Measurements from ENCODE around the gene EIF4E3. TPM values are rescaled to one million over a fixed set of nuclear protein-coding genes. Genes with fewer than 3 reads are reported as not detected.

The EIF4E3 gene
- total and polyA plus RNA-seq, 7 experiments from 2014 or later = 17.7 to 72.8 (median 35.3) TPM

GRCh38 chr3:71671216-71671845 lies 53.9 kb downstream of the EIF4E3 start:
- H3K27me3 Mint-ChIP-seq = no peaks in the 10 kb centered on the region
- Histone ChIP-seq H3K36me3 (ENCODE audit: control insufficient read depth in 2 of 3, insufficient read depth in 3 of 3, low read length in 3 of 3) (no peaks in the 10 kb centered on the region), H3K9me3 (ENCODE audit: control insufficient read depth in 2 of 3, low read length in 3 of 3) (no peaks in the 10 kb centered on the region), H3K4me1 (ENCODE audit: control insufficient read depth in 2 of 2, insufficient read depth in 2 of 2, low read length in 2 of 2) (no peaks in the 10 kb centered on the region), H3K27me3 (ENCODE audit: control insufficient read depth in 2 of 2, insufficient read depth in 2 of 2, low read length in 2 of 2) (no peaks in the 10 kb centered on the region), H3K4me3 (ENCODE audit: low read length) (no peak overlapping the region), H3K27ac (ENCODE audit: low read depth, low read length) (no peak overlapping the region)
- H3K4me3 Mint-ChIP-seq = no peak overlapping the region
- intact Hi-C loops (cut with micrococcal nuclease) = no loop called here
- CTCF ChIA-PET = interaction anchor here (1.0 kb wide), 1 partner anchor 10 kb away, joined by 3 read pairs; no protein-coding TSS in a partner anchor
- peaks cover 4 to 34% (median 28%) of the 10 kb centered on the region in 5 donors for H3K36me3 Mint-ChIP-seq
- ATAC-seq (no peak), DNase-seq (no peak)
- POLR2A ChIA-PET = no interaction called here
- peaks cover 0 to 13% (median 6%) of the 10 kb centered on the region in 7 donors for H3K4me1 Mint-ChIP-seq
- H3K27ac Mint-ChIP-seq = peak overlapping the region in 1 of 9 donors; percentile 8
- H3K9me3 Mint-ChIP-seq = peaks cover 0 to 19% (median 1%) of the 10 kb centered on the region in 11 donors

DNA sequence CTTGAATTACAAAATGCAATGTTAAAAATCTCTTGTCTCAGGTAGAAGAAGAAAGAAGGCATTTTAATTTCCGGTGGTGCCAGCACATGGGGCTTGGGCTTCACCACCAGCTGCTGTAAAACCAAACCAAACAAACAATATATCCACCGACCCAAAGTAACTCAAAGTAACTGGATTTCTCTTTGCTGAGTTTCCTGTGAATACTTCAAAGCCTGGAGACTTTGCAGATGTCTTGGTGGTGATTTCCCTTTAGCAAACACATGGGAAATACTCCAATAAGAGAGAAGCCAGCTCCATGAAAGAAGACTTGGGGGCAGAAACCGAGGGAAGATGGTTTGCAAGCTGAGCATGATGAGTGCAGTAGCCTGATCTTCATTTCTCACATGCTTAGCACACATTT lies 62.6 kb downstream of the EIF4E3 start:
- peak; percentile 67 for ATAC-seq

DNA sequence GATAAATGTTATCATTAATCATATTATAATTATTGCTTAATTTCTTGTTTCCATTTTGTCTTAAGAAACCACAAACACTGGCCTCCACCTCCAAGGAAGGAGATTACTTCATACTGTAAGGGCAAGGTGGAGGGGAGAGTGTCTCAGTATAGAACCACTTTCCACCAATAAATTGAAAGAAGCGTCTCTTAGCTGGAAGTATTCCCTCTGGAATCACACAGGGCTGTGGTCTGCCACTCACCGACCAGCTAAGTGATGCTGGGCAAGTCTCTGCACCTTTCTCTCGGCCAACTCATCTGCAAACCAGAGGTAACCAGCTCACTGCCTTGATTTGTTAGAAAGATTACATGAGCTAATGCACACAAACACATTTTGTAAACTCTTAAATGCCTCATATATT lies 63.1 kb downstream of the EIF4E3 start:
- no peaks in the 10 kb centered on the region for H3K36me3 ChIP-seq (ENCODE audit: control insufficient read depth in 2 of 3, insufficient read depth in 3 of 3, low read length in 3 of 3)
- no peak overlapping the region for H3K27ac ChIP-seq (ENCODE audit: low read depth, low read length)
- H3K27me3 ChIP-seq (ENCODE audit: control insufficient read depth in 2 of 2, insufficient read depth in 2 of 2, low read length in 2 of 2) = no peaks in the 10 kb centered on the region
- H3K27ac Mint-ChIP-seq = peak overlapping the region in 8 of 9 donors; percentile 1 to 79 (median 68)
- no peak overlapping the region for H3K4me3 ChIP-seq (ENCODE audit: low read length)
- ChIA-PET CTCF (no interaction called here), POLR2A (interaction anchor here (0.6 kb wide), 1 partner anchor 140 kb away, joined by 3 read pairs; no protein-coding TSS in a partner anchor)
- no peaks in the 10 kb centered on the region for H3K27me3 Mint-ChIP-seq
- peaks cover 0 to 15% (median 9%) of the 10 kb centered on the region in 11 donors for H3K9me3 Mint-ChIP-seq
- H3K36me3 Mint-ChIP-seq = peaks cover 10 to 29% (median 21%) of the 10 kb centered on the region in 5 donors
- intact Hi-C loops (cut with micrococcal nuclease) = no loop called here
- no peaks in the 10 kb centered on the region for H3K9me3 ChIP-seq (ENCODE audit: control insufficient read depth in 2 of 3, low read length in 3 of 3)
- H3K4me3 Mint-ChIP-seq = peak overlapping the region in 6 of 10 donors; percentile 1 to 75 (median 38)
- ATAC-seq (no peak), DNase-seq (no peak)
- peaks cover 0 to 16% of the 10 kb centered on the region in 2 donors for H3K4me1 ChIP-seq (ENCODE audit: control insufficient read depth in 2 of 2, insufficient read depth in 2 of 2, low read length in 2 of 2)
- peaks cover 9 to 39% (median 24%) of the 10 kb centered on the region in 7 donors for H3K4me1 Mint-ChIP-seq

More for the DNA sequence above, 62.6 kb downstream of the EIF4E3 start:
- DNase-seq = peak in 5 of 9 donors; percentile 10 to 66 (median 18)
- peaks cover 9 to 39% (median 24%) of the 10 kb centered on the region in 7 donors for H3K4me1 Mint-ChIP-seq
- H3K36me3 Mint-ChIP-seq = peaks cover 10 to 34% (median 25%) of the 10 kb centered on the region in 5 donors
- ChIA-PET CTCF (no interaction called here), POLR2A (no interaction called here)
- Histone ChIP-seq H3K4me3 (ENCODE audit: low read length) (no peak overlapping the region), H3K27ac (ENCODE audit: low read depth, low read length) (no peak overlapping the region), H3K27me3 (ENCODE audit: control insufficient read depth in 2 of 2, insufficient read depth in 2 of 2, low read length in 2 of 2) (no peaks in the 10 kb centered on the region), H3K36me3 (ENCODE audit: control insufficient read depth in 2 of 3, insufficient read depth in 3 of 3, low read length in 3 of 3) (no peaks in the 10 kb centered on the region), H3K9me3 (ENCODE audit: control insufficient read depth in 2 of 3, low read length in 3 of 3) (no peaks in the 10 kb centered on the region), H3K4me1 (ENCODE audit: control insufficient read depth in 2 of 2, insufficient read depth in 2 of 2, low read length in 2 of 2) (peaks cover 0 to 16% of the 10 kb centered on the region in 2 donors)
- peak overlapping the region in 8 of 9 donors; percentile 1 to 79 (median 68) for H3K27ac Mint-ChIP-seq
- H3K27me3 Mint-ChIP-seq = no peaks in the 10 kb centered on the region
- intact Hi-C loops (cut with micrococcal nuclease) = no loop called here
- H3K4me3 Mint-ChIP-seq = peak overlapping the region in 6 of 10 donors; percentile 1 to 75 (median 38)
- peaks cover 0 to 19% (median 10%) of the 10 kb centered on the region in 11 donors for H3K9me3 Mint-ChIP-seq

DNA sequence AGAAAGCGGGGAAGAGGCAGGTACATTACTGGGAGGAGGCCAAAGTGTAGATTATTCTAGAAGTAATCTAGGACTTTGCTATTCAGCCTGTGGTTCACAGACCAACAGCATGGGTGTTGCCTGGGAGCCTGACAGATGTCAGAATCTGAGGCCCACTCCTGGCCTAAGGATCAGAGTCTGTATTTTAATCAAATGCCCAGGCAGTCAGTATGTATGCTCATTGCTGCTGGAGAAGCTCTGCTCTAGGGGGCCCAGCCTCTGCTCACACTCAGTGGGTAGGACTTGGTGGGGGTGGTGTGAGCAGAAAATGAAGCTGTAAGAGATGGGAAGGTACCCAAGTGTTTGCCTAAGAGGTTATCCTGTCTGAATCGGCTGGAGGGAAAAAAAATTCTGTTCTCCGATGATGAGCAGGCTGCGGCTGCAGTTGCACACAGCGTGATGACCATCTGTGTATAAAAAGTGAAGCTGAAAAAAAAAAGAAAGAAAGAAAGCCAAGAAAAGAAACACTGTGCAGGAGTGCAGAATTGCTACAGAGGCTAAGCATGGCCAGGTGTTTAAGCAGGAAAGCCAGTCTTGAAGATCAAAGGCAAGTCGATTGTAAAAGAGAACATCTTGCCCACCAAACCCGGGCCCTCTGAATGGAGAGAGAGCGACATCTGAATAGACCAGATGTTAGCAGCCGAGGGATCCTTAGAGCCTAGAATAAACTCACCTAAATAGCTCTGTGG lies 65.2 kb downstream of the EIF4E3 start:
- intact Hi-C loops (cut with micrococcal nuclease) = no loop called here
- Histone ChIP-seq H3K9me3 (ENCODE audit: control insufficient read depth in 2 of 3, low read length in 3 of 3) (no peaks in the 10 kb centered on the region), H3K27ac (ENCODE audit: low read depth, low read length) (no peak overlapping the region), H3K4me3 (ENCODE audit: low read length) (no peak overlapping the region), H3K4me1 (ENCODE audit: control insufficient read depth in 2 of 2, insufficient read depth in 2 of 2, low read length in 2 of 2) (peaks cover 0 to 16% of the 10 kb centered on the region in 2 donors), H3K36me3 (ENCODE audit: control insufficient read depth in 2 of 3, insufficient read depth in 3 of 3, low read length in 3 of 3) (no peaks in the 10 kb centered on the region), H3K27me3 (ENCODE audit: control insufficient read depth in 2 of 2, insufficient read depth in 2 of 2, low read length in 2 of 2) (no peaks in the 10 kb centered on the region)
- peak overlapping the region in 2 of 10 donors; percentile 7 to 42 for H3K4me3 Mint-ChIP-seq
- peaks cover 9 to 39% (median 23%) of the 10 kb centered on the region in 7 donors for H3K4me1 Mint-ChIP-seq
- ChIA-PET CTCF (no interaction called here), POLR2A (no interaction called here)
- H3K27ac Mint-ChIP-seq = peak overlapping the region in 3 of 9 donors; percentile 35 to 87 (median 50)
- ATAC-seq (no peak), DNase-seq (no peak)
- H3K27me3 Mint-ChIP-seq = no peaks in the 10 kb centered on the region
- H3K36me3 Mint-ChIP-seq = peaks cover 0 to 15% (median 7%) of the 10 kb centered on the region in 5 donors
- H3K9me3 Mint-ChIP-seq = peaks cover 0 to 2% (median 0%) of the 10 kb centered on the region in 11 donors

DNA sequence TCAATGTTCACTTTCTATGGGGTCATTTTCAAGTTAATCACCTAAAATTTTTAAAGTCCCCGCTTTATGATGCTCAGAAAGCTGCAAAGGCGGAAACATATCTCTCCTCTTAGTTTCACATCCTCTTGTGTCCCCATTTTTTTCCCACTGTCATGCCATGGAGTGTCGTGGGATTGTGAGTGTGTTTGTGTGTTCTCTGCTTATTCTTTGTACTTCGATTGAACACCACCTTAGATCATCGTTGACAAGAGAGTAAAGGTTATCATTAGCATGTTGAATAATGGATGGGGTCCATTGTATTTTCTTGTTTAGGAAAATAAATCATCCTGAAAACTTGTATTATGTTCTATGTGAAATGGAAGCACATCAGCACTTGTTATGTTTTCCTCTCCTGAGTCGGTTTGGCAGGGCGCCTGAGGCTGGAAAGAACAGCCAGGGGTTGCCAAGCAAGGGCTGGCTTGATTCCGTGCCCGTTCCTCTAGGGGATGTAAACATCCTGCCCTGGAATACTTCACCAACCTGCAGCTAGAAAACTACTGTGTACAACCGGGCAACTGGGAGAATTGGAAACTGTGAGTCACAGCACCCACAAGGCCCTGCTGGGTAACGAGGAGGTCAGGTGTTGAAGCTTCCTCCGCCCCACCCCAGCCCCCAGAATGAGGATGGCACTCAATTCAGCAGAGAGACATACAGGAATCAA lies 67.2 kb downstream of the EIF4E3 start:
- ATAC-seq (no peak), DNase-seq (no peak)
- peaks cover 0 to 14% of the 10 kb centered on the region in 2 donors for H3K4me1 ChIP-seq (ENCODE audit: control insufficient read depth in 2 of 2, insufficient read depth in 2 of 2, low read length in 2 of 2)
- Mint-ChIP-seq H3K9me3 (no peaks in the 10 kb centered on the region), H3K4me1 (peaks cover 7 to 35% (median 20%) of the 10 kb centered on the region in 7 donors), H3K36me3 (peaks cover 0 to 10% (median 6%) of the 10 kb centered on the region in 5 donors), H3K27ac (no peak overlapping the region), H3K4me3 (no peak overlapping the region), H3K27me3 (no peaks in the 10 kb centered on the region)
- no peak overlapping the region for H3K27ac ChIP-seq (ENCODE audit: low read depth, low read length)
- ChIA-PET POLR2A (no interaction called here), CTCF (no interaction called here)
- H3K4me3 ChIP-seq (ENCODE audit: low read length) = no peak overlapping the region
- no peaks in the 10 kb centered on the region for H3K36me3 ChIP-seq (ENCODE audit: control insufficient read depth in 2 of 3, insufficient read depth in 3 of 3, low read length in 3 of 3)
- intact Hi-C loops (cut with micrococcal nuclease) = no loop called here
- H3K27me3 ChIP-seq (ENCODE audit: control insufficient read depth in 2 of 2, insufficient read depth in 2 of 2, low read length in 2 of 2) = no peaks in the 10 kb centered on the region
- H3K9me3 ChIP-seq (ENCODE audit: control insufficient read depth in 2 of 3, low read length in 3 of 3) = no peaks in the 10 kb centered on the region

DNA sequence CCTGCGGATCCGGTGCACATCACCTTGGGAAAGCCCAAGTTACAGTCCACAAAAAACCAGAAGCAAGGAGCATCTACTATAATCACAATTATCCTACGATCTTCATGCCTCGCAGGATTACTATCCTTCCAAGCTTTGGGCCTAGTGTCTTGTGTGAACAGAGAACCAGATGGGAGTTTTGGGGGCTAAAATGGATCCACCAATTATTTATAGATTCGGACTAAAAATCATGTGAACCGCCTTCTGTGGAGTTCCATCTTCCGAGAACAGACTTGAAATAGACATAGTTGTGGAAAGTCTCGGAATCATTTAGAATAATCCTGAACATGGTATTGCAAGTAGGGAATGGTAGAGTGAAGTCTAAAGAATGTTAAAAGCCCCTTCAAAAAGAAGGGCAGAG lies 70.1 kb downstream of the EIF4E3 start:
- no peaks in the 10 kb centered on the region for H3K9me3 Mint-ChIP-seq
- POLR2A ChIA-PET = no interaction called here
- no peak overlapping the region for H3K4me3 ChIP-seq (ENCODE audit: low read length)
- CTCF ChIA-PET = interaction anchor here (0.7 to 1.0 kb wide), 2 partner anchors 979 to 1100 kb away, joined by 3 to 4 read pairs; no protein-coding TSS in a partner anchor
- no peaks in the 10 kb centered on the region for H3K4me1 ChIP-seq (ENCODE audit: control insufficient read depth in 2 of 2, insufficient read depth in 2 of 2, low read length in 2 of 2)
- peaks cover 0 to 16% (median 6%) of the 10 kb centered on the region in 7 donors for H3K4me1 Mint-ChIP-seq
- H3K27me3 Mint-ChIP-seq = no peaks in the 10 kb centered on the region
- H3K27ac ChIP-seq (ENCODE audit: low read depth, low read length) = no peak overlapping the region
- H3K9me3 ChIP-seq (ENCODE audit: control insufficient read depth in 2 of 3, low read length in 3 of 3) = no peaks in the 10 kb centered on the region
- no peak overlapping the region for H3K27ac Mint-ChIP-seq
- ATAC-seq (no peak), DNase-seq (no peak)
- H3K4me3 Mint-ChIP-seq = no peak overlapping the region
- intact Hi-C loops (cut with micrococcal nuclease) = no loop called here
- H3K27me3 ChIP-seq (ENCODE audit: control insufficient read depth in 2 of 2, insufficient read depth in 2 of 2, low read length in 2 of 2) = no peaks in the 10 kb centered on the region
- H3K36me3 Mint-ChIP-seq = peaks cover 0 to 10% (median 0%) of the 10 kb centered on the region in 5 donors
- H3K36me3 ChIP-seq (ENCODE audit: control insufficient read depth in 2 of 3, insufficient read depth in 3 of 3, low read length in 3 of 3) = no peaks in the 10 kb centered on the region
